ENCODE data around the gene PDLIM4.

The PDLIM4 gene

GRCh38 chr5:132257131-132258101 is at the start of gene PDLIM4:
PDLIM4 (plus strand) TSS chr5:132257696; CDS start chr5:132257735, 39 bp downstream.
- FAIRE-seq, result no peak

GRCh38 chr5:132207778-132208177 is 49.7 kb upstream of the PDLIM4 start:
- no peak for FAIRE-seq

- no peak for FAIRE-seq
Measured at GRCh38 chr5:132209131-132209530, 48.4 kb upstream of the PDLIM4 start.

GRCh38 chr5:132209901-132210545 is 47.5 kb upstream of the PDLIM4 start:
- FAIRE-seq, result no peak

GRCh38 chr5:132210944-132211343 is 46.6 kb upstream of the PDLIM4 start:
- FAIRE-seq, result no peak

- FAIRE-seq, result no peak
Measured at GRCh38 chr5:132211787-132212186, 45.7 kb upstream of the PDLIM4 start.

GRCh38 chr5:132213666-132214065 is 43.8 kb upstream of the PDLIM4 start:
- FAIRE-seq, result no peak

- no peak for FAIRE-seq
Measured at GRCh38 chr5:132214491-132214890, 43.0 kb upstream of the PDLIM4 start.

- peak; percentile 91 for FAIRE-seq
Measured at GRCh38 chr5:132215329-132215728, 42.2 kb upstream of the PDLIM4 start.

- no peak for FAIRE-seq
Measured at GRCh38 chr5:132218321-132218720, 39.2 kb upstream of the PDLIM4 start.

- no peak for FAIRE-seq
Measured at GRCh38 chr5:132219289-132219970, 38.1 kb upstream of the PDLIM4 start.

GRCh38 chr5:132219981-132220380 is 37.5 kb upstream of the PDLIM4 start:
- FAIRE-seq, result no peak

GRCh38 chr5:132220491-132220890 is 37.0 kb upstream of the PDLIM4 start:
- FAIRE-seq, result no peak

GRCh38 chr5:132221781-132222648 is 35.5 kb upstream of the PDLIM4 start:
- FAIRE-seq, result peak; percentile 82

- FAIRE-seq, result no peak
Measured at GRCh38 chr5:132222649-132223038, 34.9 kb upstream of the PDLIM4 start.

GRCh38 chr5:132223861-132224260 is 33.6 kb upstream of the PDLIM4 start:
- FAIRE-seq, result no peak

GRCh38 chr5:132224716-132225115 is 32.8 kb upstream of the PDLIM4 start:
- no peak for FAIRE-seq

GRCh38 chr5:132225165-132226032 is 32.1 kb upstream of the PDLIM4 start:
- FAIRE-seq, result peak; percentile 26

- FAIRE-seq, result no peak
Measured at GRCh38 chr5:132226516-132227234, 30.8 kb upstream of the PDLIM4 start.

- FAIRE-seq, result no peak
Measured at GRCh38 chr5:132227235-132227484, 30.3 kb upstream of the PDLIM4 start.
